ENCODE results near the gene ATP6V1G3.
"Not testable (repeated sequence)": the region's sequence is repeated elsewhere in the genome, so short reads cannot be mapped to it uniquely, and the experiment has no call there.

ATP6V1G3 gene, protein sequence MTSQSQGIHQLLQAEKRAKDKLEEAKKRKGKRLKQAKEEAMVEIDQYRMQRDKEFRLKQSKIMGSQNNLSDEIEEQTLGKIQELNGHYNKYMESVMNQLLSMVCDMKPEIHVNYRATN

DNA sequence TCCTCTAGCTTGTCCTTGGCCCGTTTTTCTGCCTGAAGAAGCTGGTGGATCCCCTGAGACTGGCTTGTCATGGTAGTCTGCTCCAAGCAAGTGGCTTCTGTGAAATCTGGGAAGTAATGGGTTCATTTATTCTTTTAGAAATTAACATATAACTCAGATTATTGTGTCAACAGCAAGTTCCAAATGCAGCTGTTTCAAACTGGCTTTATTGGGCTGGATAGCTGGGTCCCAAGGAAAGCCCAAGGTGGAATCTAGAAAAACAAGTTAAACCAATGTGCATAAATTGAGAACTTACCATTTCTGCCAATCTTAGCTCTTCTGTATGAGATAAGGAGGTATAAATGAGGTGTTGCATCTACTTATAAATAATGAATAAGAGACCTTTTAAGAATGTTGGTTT is at the start of gene ATP6V1G3:
ATP6V1G3 (minus strand) TSS at position 101 of the 400 bp plus-strand sequence; CDS start at position 71, 30 bp downstream.
- no peak for DNase-seq

DNA sequence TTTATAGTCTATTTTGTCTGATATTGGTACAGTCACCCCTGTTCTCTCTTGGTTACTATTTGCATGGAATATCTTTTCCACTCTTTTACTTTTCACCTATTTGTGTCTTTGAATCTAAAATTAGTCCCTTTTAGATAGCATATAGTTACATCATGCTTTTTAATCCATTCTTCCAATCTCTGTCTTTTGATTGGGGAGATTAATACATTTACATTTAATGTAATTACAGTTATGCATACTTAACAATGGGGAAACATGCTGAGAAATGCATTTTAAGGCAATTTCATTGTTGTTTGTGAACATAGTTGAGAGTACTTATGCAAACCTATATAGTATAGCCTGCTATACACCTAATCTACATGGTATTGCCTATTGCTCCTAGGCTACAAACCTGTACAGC is 48.4 kb upstream of the ATP6V1G3 start:
- DNase-seq = no peak

DNA sequence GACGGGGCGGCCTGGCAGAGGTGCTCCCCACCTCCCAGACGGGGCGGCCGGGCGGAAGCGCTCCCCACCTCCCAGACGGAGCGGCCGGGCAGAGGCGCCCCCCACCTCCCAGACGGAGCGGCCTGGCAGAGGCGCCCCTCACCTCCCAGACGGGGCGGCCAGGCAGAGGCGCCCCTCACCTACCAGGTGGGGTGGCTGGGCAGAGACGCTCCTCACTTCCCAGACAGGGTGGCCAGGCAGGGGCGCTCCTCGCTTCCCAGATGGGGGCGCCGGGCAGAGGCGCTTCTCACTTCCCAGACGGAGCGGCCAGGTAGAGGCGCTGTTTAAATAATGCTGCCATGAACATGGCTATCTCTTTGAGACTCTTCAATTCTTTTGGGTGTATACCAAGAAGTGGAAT is 43.7 kb upstream of the ATP6V1G3 start:
- DNase-seq = no peak

DNA sequence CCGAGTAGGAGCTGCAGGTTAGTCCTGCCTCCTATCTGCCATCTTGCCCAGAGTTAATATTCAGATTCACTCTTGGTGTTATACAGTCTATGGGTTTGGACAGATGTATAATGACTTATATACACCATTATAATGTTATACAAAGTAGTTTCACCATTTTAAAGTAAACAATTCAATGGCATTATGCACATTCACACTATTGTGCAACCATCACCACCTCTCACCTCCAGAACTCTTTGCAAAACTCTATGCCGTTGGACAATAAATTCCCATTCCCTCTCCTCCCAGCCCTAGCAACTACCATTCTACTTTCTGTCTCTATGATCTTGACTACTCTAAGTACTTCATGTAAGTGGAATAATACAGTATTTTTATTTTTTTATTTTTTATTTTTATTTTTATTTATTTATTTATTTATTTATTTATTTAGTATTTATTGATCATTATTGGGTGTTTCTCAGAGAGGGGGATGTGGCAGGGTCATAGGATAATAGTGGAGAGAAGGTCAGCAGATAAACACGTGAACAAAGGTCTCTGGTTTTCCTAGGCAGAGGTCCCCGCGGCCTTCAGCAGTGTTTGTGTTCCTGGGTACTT is 42.8 kb upstream of the ATP6V1G3 start:
- not testable (repeated sequence) for DNase-seq

DNA sequence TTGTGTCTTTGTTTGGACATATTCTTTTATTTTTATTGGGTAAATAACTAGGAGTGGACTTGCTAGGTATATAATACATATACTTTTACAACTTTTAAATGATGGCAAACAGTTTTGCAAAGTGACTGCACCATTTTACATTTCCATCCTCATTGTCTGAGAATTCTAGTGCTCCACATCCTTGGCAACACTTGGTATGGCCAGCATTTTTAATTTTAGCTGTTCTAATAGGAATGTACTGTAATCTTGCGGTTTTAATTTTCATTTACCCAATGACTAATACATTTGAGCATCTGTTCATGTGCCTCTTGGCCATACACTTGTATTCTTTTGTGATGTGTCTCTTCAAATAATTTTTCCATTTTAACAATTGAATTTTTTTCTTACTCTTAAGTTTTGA is 37.0 kb upstream of the ATP6V1G3 start:
- no peak for DNase-seq

DNA sequence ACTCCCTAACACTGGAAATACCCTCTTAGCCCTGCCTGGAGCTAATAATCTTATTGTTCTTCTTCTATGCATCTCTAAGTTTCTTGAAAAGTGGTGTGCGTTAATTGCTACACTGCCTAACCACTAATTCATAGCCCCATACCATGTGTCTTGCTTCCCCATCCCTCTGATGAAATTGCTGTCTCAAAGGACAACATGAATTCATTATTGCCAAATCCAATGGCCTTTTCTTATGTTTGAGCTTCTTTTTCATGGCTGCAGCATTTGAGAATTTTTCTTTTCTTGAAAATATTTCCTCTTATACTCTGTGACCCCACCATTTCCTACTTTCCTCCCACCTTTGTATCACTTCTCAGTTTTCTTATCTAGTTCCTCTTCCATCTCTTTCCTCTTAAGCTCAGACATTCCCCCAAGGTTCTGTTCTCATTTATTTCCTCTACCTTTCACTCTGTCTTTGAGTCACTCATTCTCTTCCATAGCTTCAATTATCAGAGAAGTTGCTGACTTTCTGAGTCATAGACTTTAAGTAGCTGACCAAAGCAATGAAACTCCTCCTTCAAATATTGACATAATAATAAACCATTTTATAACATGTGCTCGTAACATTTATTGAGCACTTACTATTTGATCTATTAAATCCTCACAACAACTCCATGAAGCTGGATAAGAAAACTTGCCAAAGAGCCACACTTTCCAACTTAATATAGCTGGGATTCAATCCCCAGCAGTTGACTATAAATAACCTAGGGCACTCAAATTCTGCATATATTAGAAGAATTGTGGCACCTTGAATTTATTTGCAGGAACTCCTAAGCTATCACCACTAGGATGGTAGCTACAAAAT is 35.5 kb upstream of the ATP6V1G3 start:
- DNase-seq = no peak

DNA sequence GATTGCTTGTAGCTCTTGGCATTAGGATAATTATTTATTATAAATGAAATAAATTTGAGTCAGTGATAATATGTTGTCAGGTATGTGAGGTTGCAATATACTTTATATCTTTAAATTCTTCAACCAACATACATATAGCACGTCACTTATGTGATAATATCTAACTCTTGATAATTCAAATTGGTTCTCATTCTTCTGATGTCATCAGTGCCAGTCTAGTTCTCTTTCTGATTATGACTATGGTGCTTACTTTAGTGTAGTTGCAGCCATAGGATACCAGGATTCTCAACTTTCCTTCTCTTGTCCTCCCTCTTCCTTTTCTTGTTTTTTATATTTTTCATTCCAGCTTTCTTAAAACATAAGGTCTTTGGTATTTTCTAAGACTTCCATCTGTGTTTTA is 34.8 kb upstream of the ATP6V1G3 start:
- DNase-seq = no peak

DNA sequence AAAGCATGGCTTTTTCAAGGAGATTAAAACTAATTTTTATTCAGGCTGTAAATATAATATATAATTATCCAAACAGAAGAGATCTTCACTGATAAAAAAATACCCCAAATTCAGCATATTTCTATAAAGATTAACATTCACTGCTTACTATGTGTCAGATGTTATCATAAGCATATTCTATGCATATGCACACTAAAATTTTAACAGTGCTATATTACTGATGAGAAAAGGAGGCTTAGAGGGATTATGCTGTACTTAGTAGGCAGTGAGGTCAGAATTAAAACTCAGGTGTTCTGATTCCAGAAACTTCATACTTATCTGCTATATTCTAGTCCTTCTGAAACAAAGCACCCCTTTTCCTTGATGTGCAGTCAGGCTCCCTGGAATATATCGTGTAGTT is 33.8 kb upstream of the ATP6V1G3 start:
- DNase-seq = no peak

DNA sequence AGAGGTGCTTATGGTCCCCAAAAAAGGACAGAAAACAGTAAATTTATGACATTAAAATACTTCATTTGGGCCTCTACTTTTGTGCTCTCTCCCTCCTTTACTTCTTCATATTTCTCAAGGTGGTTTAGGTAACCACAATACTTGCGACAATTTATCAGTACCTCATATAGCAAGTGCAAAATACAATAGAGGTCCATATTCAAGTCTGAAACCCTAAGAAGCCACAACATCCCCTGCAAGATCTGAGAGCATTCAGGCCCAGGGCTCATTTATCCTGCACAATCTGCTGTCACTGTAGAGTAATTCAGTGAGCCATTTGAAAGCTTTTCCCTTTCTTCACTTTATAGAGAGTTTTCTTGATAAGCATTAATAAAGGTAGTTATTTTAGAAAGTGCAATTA is 24.2 kb upstream of the ATP6V1G3 start:
- no peak for DNase-seq

DNA sequence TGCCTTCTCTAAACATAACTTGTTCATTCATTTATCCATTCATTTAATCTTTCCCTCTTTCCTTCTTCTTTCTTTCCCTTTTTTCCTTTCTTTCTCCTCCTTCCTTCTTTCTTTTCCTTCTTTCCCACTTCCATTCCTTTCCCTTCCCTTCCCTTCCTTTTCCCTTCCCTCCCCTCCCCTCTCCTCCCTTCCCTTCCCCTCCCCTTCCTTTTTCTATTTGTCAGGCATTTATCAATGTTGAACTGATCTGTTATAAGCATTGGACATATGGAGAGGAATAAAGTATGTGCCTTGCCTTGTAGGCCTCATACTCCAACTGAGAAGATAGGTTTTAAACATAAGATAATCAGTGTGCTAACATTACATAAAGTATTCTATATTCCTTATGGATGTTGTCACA is 23.7 kb upstream of the ATP6V1G3 start:
- no peak for DNase-seq

DNA sequence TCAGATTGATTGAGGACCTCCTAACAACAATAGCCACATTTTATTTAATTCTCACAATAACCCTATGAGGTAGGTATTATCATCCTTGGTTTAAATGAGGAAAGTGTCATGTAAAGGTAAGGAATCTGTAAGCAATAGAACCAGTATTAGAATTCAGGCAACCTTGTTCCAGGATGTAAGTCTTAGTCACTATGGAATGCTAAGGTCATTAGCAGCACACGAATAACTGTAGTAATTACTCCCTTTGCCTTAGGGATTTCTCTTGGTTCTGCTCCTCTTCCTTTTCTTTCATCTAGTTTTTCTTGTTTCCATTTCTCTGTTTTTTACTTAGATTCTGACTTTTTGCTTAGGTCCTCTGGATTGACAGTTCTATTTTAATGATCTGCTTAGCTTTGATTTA is 23.1 kb upstream of the ATP6V1G3 start:
- no peak for DNase-seq

DNA sequence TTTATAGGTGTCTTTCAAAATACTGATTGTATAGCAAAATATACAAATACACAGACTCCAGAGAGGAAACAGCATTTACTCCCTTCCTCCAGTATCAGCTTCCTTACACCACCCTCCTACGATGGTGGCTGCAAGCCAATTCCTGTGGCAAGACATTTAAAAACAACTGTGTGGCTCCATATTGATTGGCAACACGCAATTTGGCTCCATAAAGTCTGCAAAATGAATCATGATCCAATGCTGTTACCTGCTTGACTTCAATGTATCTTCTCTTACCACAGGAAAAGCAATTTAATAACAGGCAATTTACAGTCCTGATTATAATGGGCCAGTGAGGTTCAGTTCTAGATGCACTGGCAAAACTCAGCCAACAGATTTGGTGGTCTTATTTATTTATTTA is 19.7 kb upstream of the ATP6V1G3 start:
- DNase-seq = peak; percentile 88

DNA sequence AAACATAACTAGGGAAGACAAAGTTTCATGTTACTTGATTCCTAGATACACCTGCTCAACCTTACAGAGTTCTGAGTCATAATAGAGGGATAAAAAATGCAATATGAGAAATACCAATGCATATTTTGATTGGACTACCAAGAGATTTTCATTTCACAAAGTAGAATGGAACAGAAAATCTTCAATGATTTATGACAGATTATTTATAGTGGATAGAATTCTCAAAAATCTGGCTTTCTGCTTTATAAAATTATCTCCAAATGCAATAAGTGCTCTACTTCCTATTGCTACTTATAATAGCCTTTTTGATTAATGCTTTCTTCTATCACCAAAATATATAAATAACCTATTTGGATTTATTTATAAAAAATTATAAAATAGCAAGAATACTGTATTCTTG is 18.9 kb upstream of the ATP6V1G3 start:
- DNase-seq = no peak

DNA sequence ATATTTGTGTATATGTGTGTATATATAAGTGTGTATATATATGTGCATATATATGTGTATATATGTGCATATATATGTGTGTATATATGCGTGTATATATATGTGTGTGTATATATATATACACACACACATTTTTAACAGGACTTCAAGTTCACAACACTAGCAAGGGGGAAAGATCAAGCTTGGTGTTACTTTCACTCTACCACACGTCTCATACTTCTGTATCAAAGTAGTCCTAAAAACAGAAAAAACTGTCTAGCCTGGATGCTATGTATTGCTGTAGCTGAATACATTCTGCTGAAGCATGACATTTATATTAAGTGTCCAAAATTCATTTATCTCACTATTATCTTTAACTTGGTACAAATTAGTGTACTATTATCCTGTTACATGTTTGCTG is 17.9 kb upstream of the ATP6V1G3 start:
- DNase-seq = no peak

DNA sequence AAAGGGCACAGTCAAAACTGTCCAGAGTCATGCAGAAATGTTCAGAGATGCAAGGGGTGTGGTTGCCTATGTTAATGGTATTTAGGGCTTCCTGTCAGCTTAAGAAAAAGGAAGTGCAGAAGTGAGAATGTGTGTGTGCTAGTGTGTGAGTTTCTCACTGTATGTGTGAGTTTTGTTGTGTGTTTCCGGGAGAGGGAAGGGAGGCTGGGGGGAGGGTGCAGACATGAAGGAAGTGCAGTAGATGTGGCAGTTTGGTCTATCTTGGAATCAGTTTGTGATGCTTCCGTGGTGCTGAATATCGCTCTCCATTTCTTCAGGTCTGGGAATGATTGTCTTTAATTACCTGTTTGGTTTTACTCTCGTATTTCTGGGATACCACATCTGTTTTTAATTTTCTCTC is 16.5 kb upstream of the ATP6V1G3 start:
- DNase-seq = no peak

DNA sequence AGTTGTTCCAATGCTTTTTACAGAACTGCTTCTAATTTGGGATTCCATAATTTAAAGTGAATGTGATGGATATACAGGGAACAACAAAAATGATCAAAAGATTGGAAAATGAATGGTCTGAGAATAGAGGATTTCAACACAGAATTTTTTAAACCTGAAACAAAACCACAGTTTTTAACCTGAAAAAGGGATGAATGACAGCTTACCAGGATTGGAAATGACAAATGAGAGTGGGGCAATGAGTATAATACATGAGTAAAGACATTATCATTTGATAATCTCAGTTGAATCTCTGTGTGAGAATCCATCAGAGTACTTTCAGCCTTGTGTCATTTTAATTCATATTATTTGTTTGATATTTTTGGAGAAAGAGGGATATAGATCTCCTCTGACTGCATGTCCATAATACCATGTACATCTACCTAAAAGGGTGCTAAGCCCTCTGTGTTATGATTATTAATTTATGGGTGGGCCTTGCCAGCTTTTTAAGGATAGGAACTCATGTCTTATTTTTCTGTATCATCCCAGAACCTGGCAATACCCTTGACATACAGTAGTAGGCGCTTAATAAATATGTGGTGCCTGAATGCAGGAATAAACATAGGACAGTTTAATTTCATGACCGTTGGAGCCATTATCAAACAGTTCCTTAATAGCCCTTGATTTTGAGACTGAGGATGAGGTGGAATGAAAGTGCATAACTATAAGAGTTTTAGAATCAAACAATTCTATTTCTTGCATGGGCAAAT is 12.4 kb upstream of the ATP6V1G3 start:
- no peak for DNase-seq

DNA sequence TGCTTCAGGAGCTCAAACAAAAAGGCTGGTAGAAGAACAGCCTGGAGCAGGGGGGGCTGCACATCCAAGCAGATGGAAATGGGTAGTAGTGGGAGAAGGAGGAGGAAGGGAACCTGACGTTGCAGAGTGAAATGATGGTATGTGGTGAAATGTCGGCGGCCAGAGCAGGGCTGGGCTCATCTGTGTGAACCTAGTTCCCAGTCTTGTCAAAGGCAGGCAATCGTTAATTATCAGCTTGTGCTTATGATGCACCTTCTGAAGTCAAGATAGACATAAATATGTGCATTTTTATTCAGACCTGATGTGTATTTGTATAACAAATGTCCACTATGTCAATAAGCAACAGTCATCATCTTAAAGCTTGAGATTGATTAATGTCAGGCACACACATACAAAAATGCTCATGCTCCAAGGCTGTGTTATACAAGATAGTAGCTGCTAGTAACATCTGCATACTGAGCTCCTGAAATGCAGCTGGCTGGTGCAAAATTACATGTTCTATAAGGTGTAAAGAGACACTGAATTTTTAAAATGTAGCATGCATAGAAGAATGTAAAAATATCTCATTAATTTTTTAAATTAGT is 10.6 kb upstream of the ATP6V1G3 start:
- no peak for DNase-seq

DNA sequence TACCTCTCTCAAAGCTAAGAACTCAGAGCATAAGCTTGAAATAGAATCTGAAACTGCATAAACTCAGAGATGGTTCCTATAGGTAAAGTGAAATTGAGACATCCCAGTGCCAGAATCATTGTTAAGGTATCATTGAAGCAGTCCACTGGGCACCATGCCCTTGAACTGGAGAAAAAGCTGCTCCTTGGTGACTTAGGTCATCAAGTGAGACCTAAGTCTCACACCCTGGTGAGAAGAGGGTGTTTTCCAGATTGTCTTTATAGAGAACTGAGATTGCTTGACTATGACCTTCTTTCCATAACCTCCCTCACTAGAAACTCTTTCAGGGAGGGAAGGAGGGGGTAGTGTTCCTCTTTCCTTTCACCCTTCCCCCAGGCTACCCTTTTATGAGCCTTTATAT is 9.4 kb upstream of the ATP6V1G3 start:
- DNase-seq = no peak

DNA sequence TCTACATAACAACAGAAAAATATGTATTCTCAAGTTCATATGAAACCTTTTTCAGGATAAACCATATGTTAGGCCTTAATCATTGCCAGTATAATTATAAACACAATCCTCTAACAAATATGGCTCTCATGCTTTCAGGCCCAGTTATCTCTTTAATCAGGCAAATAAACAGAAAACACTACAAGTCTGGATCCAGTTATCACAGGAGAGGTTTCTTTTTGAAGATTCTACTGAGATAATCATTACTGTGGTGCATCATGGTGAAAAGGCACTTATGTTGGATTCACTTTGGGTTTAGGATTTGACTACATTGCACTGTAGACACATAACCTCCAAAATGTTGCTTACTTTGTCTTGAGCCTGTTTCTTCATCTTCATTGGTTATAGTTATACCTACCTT is 8.4 kb upstream of the ATP6V1G3 start:
- no peak for DNase-seq

DNA sequence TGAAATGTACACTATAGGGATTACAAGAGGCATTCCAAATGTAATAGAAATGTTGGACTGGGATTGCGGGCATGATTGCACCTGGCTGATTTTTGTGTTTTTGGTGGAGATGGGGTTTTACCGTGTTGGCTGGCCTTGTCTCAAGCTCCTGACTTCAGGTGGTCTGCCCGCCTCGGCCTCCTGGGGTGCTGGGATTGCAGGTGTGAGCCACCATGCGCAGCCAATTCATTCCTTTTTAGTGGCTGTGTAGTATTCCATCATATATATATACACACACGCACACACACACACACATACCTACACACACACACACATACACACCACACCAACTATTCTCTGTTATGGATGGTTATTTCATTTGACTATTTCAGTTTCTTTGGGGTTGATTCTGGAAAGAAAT is 4.7 kb upstream of the ATP6V1G3 start:
- DNase-seq = no peak

DNA sequence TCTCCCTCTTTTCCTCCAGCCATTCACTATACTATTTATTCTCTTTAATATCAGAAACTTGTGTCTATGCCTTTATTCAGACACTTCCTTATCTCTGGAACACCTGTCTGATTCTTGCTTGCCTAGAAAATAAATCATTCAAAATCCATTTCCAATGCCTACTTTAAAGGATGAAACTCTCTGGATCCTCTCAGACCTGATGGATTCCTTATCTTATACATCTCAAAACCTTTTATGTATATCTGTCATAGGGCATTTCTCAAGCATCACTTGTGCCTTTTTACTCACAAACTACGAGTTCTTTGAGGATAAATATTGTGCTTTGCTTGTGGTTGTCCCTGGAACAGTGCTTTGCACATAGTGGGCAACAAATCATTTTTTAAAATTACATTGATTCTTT is 3.8 kb upstream of the ATP6V1G3 start:
- no peak for DNase-seq

DNA sequence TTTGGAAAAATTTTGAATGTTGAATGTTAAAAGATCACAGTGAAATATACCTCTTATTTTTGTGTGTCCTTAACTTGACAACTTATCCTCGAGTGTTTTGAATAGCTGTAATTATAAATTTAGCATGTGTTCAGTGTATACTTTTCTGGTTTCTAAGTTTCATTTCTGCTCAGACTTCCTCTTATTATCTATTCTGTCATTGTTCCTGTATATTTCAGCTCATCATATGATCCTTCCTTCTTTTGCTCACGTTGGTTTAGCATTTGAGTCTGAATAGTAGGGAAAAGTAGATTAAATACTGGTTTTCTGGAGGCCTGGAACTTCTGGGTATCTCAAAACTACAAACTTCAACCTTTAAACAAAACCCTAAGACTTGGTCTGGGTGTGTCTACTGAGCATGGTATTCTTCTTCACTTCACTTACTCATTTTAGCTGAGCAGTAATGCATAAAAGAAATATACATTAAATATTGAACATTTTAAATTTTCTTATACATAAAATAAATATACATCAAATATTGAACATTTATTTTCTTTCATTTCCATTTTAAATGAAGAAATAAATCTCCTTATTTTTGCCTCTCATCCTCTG is 3.3 kb upstream of the ATP6V1G3 start:
- no peak for DNase-seq

DNA sequence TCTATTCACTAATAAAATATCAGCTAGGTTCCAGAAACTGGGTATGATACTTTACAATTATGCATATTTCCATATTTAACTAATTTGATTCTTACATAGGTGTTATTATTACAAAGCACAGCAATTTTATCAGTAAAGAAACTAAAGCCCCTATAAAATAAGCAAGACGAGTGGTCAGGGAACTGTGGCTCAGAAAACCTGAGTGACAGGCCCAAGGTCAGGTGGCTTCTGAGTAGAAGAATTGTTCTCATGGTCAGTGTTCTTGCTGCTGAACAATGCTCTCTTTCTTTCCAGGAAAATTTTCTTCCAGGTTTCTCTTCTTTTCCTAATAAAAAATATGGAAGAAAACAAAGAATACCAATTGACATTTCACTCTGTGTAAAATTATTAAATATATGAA is 2.2 kb upstream of the ATP6V1G3 start:
- no peak for DNase-seq

Data from NCI-H1105 (cell line).